ENCODE results near the gene MAPK4.

MAPK4 gene

DNA sequence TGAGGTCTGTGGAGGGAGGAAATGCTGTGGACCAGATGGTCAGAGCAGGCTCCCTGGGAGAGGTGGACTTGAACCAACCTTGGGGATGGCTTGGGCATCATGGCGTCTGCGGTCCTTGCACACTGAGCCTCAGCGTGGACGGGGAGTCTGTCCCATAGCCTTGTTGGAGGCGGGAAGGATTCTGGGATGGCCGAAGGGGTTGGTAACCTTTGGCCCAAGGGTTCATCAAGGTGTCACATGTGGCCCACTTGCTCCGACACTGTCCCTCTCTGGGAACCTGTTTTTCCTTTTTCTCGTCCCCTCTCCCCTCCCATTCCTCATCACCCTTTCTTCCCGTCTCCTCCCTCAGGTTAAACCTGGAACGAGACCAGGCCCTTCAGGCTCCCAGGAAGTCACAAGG lies 66.4 kb downstream of the MAPK4 start:
- DNase-seq, result no peak

DNA sequence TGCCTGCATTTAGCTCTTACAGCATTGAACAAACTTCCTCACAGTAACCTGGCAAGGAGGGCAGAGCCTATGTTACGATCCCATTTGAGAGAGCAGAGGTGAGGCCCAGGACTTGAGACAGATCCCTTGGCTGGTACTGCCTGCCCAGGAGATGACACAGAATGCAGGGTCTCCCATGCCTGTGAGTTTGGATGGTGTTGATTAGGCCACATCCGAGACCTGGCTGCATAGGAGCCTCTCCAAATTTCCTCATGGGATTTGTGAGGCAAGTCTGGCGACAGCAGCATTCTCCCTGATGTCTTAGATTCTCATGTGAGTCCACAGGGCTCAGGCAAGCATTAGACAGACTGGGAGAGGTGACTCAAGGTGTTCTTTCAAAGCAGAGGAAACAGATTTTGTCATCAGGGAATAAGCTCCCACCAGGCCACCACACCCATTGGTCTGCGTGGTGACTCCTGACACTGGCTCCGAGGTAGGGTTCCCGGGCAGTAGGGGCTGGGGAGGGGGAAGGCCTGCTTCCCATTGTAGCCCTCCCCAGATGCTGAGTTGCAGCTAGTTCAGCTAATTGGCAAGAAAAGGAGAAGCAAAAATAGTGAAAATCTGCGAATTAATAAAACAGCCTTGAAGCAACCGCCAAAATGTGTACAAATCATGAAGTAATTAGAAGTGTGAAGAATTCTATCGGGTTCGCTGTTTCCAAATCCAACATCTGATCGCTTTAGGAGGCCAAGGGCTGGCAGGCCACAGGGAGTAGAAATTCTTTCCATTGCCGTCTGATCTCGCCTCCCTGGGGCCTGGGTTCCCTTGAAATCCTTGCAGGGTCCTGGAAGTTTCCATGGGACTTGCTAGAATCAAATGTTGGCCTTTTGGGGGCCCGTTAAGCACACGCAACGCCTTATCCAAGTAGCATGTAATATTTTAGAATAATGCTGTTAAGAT lies 68.0 kb downstream of the MAPK4 start:
- DNase-seq, result no peak

DNA sequence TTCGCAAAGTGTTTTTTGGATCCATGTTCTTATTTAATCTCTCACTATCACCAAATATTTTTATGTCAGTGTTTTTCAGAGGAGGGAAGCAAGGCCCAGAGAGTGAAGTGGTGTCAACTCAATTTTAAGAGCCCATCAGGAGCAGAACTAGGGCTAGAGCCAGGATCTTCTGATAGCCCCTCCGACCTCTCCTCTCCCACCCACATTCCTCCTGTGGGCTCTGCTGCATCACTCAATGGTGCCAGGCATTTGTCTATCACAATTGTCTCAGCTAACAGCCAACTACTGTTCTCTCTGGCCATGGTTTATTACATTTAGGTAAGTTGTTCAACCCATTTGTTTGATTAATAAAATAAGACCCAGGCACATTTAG lies 68.6 kb downstream of the MAPK4 start:
- no peak for DNase-seq

DNA sequence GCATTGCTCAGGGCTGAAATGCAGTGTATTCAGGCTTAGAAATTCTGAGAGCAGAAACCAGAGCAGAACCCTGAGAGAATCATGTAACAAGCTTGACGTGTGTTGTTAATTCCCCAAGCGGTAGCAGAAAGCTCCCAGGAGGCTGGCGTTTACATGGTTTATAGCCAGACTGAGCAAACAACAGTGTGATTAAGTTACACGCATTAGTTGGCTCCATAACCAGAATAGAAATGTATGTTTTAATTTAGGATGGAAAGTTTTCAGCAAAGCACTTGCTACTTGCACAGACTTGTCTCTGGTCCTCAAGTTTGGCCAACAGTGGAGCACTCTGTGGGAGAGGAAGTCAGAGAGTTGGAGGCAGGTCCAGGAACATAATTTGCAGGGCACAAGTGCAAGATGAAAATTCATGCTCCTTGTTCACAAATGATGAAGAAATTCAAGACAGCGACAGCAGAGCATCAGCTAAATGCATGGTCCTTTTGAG lies 69.3 kb downstream of the MAPK4 start:
- no peak for DNase-seq

DNA sequence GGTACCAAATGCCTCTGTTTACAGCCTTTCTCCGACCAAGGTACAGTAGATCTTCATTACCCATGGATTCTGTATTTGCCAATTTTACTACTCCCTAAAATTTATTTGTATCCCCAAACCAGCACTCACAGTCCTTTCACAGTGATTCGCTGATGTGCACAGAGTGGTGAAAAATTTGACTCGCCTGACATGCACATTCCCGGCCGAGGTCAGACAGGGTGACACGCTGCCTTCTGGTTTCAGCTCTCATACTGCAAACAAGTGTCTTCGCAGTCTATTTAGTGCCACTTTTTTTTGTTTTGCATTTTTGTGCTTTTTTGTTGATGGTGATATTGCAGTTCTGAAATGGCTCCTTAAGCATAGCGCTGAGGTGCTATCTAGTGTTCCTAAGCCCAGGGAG lies 71.0 kb downstream of the MAPK4 start:
- DNase-seq, result no peak

DNA sequence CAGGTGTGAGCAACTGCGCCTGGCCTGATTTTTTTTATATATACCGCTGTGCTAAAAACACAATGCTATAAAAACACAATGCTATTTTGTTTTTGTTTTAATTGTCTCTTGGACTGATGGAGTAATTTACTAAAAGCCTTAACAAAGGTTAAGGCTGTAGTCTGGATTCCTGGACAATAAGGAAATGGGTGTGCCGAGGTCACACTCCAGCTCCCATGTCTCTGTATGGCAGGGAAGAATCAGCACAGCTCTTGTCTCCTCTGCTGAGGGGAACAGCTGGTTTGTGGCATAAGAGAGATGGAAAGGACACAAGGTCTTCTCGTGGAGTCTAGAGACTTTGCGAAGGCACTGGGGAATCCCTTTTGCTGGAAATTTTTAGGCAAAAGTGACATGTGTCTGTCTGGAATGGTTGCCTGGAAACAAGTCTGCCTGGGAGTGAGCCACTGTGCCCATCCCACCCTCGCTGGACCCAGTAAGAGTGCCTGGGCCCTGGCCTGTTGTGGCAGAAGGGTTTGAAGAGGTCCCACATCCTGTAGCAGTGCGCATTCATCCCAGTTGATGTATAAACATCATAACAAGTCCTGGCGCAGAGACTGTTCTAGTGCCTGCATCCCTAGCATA lies 73.1 kb downstream of the MAPK4 start:
- DNase-seq, result no peak

DNA sequence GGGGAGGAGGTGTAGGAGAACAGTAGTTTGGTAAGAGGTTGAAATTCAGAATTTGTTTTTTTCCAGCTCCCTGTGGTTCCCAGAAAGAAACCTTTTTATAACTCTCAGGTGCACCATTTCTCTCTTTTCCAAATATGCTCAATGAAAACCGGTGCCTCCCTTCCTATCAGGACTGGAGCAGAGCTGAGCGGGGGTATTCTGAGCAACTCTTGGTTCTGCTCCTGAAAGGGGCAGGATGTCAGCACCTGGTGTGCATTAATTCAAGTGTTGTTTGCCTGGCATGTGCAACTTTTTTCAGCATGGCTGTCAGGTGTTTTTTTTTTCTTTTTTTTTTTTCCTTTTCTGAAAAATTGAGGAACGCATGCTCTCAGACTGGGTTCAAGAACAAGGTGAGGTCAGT lies 74.1 kb downstream of the MAPK4 start:
- no peak for DNase-seq

DNA sequence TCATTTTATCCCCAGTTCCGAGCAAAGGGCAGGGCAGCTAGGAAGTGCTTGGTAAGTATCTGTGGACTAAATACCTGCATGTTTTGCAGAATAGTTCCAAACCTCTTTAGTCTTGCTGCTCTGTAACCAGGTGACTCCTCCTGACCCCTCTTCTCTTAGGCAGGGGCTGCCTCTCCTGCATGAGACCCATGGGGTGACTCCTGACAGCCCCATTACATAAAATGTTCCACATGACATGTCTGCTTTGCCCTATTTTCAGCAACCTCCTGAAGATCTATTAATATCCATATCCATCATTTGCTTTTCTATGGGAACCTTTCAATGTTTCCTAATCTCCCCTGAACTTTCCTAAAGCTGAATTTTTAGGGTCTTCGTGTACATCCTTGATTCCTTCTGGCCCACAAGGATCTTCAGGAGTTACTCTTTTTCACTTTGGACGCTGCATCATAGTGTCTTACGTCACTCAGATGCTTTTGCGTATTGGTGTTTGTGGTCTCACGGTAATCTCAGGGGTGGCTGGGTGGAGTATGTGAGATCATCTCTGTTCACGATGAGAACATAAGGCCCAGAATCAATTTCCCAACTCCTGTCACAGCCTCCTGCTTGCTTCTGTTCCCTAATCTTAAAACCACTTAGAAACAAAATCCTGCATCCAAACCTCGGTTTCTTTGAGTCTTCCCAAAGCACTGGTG lies 76.6 kb downstream of the MAPK4 start:
- no peak for DNase-seq

DNA sequence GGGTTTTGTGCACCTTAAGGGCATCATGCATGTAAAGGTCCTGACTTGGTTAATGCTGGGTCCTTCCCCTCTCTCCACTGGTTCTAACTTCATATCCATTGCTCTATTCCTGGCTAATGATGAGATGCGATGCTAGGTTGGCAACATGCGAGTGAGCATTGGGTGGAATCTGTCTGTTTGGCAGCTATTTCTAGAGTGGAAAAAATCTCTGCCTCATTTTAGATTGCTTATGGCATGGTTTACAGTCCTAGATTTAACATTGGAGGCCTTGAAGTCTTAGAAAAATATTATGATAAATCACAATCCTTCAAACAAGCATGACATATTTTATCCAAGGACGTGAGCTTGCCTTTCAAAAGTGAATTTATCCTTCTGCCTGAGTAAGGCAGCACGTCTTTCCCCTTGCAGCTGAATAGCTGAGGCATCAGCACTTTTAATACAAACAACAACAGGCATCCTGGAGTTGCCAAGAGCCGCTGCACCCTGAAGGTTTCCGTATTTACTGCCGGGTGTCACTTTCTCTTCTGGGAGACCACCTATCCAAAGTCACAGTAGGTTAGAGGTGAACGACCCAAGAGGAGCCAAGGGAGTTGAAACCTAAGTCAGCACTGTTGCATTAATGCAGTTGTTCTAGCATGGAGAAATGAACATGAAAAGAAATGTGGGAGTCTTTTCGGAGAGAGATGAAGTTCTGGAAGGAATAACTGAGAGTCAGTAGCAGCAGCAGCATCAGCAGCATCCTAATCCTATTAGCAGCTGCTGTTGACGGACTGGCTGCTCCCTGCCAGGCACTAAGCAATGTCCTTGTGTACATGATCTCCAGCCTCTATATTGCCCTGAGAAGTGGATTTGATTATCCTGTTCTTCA lies 78.4 kb downstream of the MAPK4 start:
- no peak for DNase-seq

DNA sequence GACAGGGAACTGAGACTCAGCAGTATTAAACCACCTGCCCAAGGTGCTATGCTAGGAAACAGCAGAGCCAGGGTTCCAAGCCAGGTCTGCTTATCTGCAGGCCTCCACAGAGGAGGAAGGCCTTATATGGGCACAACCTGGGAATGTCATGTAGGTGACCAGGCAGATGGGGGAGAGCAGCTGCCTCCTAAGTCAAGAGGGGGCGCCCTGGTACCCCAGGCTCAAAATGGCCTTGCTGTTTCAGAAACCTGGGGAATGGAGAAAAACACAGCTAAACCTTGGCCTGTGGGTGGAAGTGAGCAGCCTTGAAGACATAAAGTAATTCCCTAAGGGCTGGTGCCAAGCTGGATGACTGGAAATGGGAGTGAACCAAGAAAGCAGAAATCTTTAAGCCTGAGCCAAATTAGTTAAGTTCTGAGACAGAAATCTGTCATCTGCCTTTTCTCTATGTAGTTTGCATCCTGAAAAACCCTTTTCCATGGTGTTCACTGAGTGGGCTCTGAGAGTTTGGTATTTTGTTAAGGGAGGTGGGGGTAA lies 79.1 kb downstream of the MAPK4 start:
- no peak for DNase-seq

DNA sequence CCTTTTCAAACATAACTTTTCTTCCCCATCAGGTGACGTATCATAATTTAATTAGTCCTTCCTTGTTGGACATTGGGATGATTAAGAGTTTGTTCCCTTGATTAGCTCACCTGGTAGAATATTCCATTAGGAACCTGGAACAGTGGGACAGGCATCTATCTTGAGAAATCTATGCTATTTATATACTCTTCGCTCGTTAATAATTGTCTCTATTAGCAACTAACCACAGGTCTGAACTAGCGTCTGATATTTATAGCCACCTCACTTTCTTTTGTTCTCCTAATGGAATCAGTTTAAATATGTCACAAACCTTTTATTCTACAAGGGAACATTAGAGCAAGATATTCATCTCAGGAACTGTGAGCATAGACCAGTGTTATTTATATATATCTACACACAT lies 79.8 kb downstream of the MAPK4 start:
- DNase-seq, result no peak

DNA sequence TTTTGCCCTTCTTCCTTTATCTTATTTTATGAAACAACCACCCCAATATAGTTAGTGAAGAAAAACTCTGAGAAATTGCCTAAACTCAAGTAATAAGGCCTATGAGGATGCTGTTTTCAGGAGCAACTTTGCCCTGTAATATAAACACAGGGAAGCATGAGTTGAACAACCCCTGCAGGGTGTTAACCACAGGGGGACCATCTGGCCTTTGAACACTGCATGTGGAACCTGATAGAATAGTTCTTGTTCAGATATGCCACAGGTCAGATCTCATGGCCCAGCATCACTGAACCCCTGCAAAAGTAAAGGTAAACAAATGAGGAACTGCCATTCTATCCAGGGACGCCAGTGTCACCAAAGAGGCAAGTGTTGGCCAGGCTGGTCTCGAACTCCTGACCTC lies 82.6 kb downstream of the MAPK4 start:
- no peak for DNase-seq

DNA sequence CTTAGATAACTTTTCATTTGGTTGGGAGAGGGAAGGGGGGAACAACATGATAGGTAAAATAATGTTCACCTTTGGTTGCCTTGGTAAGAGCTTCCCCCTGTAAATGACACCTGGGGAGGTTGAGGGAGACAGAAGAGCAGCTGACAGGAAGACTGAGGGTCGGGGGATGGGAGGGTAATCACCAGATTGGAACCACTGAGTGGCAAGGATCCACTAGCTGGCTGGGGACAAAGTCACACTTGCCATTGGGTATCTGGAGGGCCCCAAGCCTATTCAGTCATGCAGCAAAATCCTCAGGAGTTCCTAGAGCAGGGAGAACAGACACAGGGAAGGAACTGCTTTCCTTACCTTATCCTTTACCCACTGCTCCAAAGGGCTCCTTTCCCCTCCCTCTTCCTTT lies 84.3 kb downstream of the MAPK4 start:
- no peak for DNase-seq

DNA sequence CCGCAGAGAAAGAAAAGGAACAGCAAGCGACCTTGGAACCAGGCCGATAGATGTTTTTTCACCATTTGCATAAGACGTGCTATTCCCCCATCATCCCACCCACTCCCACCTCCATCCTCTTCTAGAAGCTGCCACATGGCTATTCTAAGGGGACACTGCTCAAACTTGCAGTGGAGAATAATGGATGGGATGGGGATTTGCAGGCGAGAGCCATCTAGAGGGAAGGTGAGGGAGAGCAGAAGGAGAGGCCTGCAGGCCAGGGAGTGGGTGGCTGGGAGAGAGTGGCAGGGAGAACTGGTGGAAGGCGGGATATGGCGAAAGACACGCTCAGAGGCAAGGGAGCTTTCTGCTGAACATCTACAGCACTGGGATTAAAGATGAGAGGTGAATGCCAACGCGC lies 84.9 kb downstream of the MAPK4 start:
- no peak for DNase-seq

DNA sequence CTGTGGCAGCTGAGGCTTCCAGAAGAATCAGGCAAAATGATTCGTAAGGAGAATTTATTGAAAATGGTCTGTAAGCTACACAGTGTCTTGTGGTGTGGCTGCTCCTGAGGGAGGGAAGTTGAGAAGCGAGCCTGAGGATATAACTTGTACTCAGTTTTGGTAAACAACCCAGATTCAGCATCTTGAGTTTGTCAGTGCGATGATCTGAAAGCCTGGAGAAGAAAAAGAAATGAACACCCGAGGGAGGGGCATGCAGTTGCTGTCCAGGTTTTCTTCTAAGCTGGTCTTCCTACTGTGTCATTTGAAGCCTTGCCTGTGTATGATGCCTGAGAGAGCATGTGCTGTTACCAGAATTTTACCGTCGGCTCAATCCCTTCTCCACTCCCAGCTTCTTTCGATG lies 87.3 kb downstream of the MAPK4 start:
- DNase-seq, result no peak

DNA sequence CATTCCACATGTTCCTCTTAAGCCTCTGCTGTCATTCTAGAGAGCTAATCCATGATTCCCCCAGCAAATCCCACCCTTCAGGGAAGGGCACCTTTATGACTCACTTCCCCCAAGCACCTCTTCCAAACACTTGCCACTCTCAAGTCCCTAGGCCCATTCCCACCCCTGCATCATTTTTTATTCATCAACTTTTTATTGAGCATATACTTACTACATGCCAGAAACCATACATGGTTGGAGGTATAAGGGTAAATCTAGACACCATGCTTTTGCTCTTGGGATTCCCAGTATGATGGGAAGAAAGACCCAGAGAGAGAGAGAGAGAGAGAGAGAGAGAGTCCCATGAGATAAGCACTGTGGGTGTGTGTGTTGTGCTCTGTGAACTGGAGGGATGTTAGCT lies 87.9 kb downstream of the MAPK4 start:
- no peak for DNase-seq

DNA sequence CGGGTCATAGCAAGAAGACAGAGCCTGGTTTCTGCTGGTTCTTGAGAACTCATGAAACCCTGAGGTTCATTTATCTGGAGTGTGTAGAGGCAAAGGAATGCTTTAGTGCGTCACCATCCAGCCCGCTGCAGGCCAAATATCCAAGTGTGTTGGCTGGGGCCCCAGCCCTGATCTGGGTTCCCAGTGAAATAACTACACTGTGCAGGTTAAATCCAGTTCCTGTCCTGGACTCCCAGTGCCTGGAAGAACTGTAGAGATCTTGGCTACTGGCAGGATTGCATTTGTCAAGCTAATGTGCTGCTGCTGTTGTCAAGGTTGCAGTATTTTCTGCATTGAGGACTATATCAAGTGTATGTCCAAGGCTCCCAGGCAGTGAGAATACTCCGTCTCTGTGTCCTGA lies 89.9 kb downstream of the MAPK4 start:
- peak; percentile 68 for DNase-seq

DNA sequence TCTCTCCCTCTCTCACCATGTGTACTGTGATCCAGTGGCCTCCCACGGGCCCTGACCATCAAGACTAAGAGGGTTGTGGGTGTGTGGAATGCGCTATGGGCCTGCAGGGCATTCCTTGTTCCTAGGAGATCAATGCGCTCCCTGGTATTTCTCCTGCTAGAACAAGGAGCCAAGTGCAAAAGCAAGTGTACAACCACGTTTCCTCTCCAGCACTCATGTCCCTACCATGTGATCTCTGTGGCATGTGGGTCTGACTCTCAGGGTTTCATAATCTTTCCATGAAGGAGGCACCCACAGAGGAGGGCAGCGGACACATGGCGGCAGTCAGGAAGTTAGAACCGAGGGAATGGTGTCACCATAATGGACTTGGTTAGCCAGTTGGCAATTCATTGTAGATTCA lies 91.4 kb downstream of the MAPK4 start:
- DNase-seq, result no peak

DNA sequence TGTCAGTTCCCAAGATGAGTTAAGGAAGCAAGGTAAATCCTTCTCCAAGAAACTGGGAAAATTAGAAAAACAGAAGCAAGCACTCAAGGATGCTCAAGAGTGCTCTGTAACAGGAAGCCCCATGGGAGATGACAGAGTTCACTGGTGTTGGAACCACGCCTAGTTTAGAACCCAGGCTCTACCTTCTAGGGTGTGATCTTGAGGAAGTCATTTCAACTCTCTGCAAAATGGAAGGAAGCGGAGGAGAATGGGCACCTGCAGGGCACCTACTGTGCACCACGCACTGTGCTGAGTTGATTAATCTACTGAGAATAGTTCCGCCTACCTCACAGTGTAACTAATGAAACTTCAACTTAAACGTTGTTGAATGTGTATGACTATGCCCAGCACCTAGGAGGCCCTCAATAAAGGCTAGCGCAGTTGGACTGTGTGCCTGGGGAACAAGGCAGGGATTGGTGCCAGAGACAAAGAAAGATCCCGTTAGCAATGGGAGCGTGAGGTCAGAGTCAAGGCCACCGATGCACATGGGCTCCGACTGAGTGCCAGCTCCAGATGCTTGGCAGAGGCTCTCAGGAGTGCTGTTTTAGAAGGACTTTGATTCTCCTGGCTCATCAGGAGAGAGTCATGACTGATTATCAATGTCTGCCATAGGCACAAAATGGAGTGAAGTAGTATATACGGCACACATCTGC lies 93.7 kb downstream of the MAPK4 start:
- no peak for DNase-seq

DNA sequence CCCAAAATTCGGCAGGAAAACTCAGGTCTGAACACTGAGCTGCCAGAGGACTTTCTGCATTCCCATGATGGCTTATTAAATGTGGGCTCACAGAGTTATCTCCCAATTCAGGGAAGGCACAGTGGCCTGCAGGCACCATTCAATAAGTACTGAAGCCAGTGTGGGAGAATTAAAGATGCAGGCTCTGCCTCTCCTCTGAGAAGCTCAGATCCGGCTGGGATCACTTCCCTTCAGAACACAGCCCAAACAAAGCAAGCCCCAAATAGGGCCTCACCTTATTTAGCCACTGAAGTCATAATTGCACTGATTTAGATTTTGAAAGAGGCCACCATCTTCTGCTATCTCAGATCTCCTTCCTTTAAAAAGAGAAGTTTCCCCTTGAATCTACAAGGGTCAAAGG lies 94.3 kb downstream of the MAPK4 start:
- no peak for DNase-seq

DNA sequence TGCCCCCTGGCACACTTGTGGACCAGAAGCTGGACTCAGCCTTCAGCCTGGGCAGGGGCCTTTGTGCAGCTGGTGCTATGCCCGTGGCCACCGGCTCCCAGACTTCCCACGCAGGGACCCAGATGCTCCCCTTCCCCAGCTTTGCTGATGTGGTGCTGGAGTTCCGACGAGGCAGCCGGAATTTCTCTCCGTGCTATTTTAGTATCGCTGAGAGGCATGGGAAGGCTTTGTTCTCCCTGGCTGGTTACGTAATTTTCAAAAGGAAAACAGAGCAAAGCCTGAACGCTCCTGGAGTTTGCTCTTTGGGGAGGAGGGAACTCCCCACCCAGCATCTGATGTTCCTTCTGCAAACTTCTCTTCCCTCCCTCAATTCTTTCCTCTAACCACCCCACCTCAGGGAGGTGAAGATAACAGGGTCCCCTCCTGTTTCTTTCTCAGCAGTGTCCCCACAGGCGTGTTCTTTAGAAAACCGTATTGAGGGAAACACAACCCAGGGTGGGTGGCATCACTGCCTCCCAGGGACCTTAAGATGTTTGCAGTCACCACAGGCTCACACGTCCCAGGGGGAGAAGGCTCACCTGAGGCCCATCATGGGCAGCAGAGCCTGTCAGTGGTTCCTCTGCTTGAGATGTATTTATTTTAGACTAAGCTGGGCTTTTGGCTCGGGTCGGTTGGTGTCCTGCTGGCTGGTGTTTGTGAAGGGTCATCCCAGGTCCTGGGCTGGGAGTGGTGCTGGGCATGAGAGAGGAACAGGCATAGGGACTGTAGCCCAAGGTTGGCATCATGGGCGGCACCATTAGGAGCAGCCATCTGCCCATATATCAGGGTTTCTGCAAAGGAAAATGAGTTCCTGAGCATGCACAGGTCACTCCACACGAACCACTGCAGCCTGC lies 95.0 kb downstream of the MAPK4 start:
- no peak for DNase-seq
